HG03565 (cell line): Measurements from ENCODE around the gene PITPNB.

Experiments
- ATAC-seq: cut with Tn5 transposase; IDR thresholded peaks from one replicate; pipeline ENCODE4 v1.9.1; 2021; ENCODE audit warnings: mild to moderate bottlenecking, moderate library complexity; ENCODE audit not compliant: unreplicated experiment

PITPNB gene

DNA sequence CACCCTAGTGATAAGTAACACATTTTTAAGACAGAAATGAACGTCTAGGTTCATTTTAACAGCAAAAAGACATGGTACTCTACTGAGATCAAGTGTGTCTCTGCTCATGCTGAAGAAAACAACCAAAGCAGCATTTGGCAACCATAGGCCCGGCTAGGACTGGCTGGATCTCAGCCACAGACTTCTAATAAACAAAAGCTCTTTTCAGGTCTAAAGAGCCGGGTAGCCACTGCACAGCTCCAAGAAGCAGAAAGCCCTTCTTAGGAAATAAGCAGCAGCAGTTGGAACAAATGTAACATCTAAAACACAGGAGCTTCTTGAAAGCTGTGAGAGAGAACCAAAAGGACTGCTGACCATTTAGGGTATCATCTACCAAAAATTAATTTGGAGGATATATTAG lies 37.6 kb downstream of the PITPNB start:
- no peak for ATAC-seq

DNA sequence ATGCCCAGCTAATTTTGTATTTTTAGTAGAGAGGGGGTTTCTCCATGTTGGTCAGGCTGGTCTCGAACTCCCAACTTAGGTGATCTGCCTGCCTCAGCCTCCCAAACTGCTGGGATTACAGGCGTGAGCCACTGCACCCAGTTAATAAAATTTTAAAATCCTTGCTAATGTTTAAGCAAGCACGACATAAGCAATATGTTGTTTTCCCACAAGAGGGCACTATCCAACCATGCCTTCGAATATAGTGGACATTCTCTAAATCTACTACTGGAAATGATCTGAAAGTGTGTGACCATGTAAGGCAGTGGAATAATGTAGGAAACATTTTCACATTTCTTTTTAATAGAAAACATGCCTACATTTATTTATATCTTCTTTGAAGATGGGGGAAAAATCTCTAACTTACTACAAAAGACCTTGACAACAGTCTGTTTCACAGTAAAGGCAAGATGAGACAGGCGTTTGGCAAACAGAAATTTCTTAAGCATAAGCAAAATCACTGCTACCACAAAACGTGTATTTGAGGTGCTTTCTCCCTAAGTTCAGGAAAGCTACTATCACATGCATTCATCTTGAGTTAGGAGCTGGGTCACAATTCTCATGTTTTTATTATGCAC lies 38.2 kb downstream of the PITPNB start:
- no peak for ATAC-seq

DNA sequence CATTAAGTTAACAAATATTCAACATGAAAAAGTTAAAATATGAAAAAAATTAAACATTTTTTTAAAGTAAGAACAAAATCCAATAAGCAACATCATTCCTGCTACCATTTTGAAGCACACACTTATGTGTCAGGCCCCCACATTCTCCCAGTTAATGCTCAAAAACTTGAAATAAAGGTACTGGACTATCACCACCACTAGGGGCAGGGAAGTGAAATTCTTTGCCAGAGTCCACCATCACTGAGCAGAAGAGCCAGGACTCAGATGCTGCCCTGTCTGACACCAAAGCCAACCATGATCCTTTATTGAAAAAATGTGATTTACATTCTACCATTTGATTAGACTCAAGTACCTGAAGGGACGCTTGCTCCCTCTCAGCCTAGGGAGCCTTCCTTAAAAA lies 39.1 kb downstream of the PITPNB start:
- ATAC-seq, result no peak

DNA sequence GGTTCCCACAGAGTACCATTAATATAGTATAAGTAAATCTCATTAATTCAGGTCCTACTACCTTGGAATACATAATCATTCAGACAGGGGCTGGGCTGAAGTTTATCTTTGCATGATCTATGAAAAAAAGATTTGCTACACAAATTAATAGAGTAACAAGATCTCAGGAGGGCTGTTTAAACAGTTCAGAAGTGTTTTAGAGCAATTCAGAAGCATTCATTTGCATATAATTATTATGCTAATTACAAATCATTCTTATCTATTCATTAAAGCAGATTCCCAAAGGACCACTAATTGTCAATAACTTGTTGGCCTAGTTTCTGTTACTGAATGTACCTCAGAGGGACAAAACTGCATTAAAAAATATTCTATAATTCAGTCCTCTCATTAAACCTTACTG lies 40.5 kb downstream of the PITPNB start:
- no peak for ATAC-seq

DNA sequence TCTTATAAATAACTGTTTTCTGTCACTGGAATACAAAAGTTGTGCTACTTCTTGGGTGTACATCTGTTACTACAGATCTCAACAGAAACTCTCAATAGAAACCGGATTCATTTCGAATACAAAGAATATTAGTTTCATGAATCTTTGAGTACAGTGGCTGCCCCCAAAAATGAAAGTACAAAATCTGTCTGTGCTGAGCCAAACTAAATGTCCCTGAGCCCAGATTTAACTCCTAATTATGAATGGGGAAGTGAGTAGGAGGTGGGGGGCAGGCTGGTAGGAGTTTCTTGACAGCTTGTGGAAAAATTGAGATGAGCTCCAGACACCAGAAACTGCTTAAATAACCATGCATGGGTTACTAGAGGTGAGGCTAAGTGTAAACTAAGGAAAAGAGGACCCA lies 41.6 kb downstream of the PITPNB start:
- no peak for ATAC-seq

DNA sequence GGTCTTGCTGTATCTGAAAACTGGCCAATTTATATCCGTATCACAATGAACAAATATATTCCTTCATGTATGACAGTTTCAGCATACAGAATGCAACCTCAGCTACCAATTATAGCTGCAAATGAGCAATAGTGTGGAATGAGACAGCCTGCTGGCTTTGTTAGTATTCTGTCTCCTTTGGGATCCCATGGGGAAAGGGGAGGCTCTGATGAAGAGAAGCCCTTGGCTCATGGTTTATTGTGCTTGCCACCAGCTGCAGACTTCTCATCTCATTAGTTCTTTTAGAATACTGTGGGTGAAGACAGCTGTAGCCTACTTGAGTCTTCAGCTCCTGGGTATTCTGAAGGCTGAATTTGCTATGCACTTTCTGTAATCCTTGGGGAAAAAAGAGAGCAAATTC lies 42.4 kb downstream of the PITPNB start:
- ATAC-seq, result no peak

DNA sequence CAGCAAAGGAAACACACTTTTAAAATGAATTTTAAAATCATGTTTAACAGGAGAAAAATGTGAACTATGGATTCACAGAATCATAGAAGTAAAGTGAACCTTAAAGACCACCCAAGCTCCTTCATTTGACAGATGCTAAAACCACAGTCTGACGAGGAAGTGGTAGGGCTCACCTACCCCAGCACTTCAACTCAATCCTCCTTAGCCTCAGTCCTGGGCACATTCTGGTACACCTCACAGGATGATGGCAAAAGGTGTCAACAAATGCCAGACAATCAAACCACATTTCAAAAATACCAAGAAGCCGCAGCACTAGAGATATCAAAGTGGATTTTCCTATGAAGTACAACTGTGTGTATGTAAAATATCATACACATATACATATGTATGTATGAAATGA lies 43.1 kb downstream of the PITPNB start:
- ATAC-seq, result no peak

DNA sequence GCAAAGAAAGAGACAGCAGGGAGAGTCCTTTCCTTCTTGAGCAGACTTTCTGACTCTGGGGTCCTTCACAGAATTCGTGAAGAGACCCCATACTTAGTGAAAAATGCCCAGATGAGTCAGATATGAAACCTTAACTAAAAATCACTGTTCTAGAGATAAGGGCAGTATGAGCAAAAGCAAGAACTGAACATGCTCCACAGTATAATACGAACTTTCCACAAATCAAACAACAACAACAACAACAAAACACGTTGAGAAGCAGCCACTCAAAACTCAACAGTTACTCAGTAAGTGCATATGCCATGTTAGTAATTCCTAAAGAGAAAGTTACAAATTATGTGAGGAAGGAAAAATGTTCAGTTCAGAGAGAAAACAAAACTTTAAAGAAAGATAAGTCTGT lies 44.3 kb downstream of the PITPNB start:
- no peak for ATAC-seq

DNA sequence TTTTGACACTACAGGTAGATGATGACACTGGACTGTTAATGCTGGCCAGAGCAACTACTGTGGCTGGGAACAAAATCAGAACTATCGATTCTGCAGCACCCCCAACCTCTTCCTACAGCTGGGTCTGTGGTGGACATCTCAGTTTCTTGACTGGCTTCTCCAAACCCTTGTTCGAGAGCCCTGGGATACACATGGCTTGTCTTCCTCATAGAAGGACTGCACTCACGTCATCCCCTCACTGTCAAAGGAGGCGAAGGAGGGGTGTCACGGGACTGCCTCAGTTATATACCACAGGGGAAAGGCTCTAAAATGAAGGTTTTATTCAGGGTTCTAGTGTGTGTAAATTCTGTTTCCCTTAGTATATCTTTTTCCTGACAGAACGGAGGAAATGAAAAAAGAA lies 44.9 kb downstream of the PITPNB start:
- ATAC-seq, result no peak

DNA sequence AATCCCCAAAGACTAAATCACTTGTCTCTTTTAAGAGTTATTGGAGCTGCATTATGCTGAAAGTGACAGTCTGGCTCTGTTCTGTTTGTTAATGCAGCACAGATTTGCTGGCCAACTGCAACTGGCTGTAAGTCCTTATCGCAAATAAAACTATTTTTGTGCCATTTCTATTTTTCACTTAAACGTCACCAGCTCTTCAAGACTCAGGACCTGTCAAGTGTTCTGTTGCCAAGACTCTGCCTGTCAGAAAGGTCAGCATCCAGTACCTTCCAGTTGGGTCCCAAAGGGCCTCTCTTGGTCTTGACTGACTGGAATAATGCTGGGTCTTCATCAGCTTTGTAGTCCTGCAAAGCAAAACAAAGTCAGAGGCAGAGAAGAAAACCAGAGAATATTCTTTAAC lies 45.6 kb downstream of the PITPNB start:
- ATAC-seq, result no peak

DNA sequence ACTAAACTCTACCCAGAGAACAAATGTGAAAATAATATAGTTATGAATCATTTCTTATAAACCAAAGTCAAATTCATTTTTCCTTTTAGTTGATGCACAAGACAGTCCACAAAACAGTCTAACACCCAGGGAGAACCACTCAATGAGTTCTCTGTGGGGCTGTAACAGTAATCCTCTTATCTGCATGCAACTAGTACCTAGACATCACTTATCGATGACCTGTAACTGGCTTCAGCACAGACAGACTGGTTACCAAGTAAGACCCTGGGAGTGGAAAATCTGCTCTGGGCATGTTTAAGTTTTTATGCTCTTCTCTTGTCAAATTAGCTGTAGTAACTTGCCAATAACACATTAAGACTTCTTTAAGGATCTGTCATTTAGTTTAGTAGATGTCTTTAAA lies 46.6 kb downstream of the PITPNB start:
- no peak for ATAC-seq

DNA sequence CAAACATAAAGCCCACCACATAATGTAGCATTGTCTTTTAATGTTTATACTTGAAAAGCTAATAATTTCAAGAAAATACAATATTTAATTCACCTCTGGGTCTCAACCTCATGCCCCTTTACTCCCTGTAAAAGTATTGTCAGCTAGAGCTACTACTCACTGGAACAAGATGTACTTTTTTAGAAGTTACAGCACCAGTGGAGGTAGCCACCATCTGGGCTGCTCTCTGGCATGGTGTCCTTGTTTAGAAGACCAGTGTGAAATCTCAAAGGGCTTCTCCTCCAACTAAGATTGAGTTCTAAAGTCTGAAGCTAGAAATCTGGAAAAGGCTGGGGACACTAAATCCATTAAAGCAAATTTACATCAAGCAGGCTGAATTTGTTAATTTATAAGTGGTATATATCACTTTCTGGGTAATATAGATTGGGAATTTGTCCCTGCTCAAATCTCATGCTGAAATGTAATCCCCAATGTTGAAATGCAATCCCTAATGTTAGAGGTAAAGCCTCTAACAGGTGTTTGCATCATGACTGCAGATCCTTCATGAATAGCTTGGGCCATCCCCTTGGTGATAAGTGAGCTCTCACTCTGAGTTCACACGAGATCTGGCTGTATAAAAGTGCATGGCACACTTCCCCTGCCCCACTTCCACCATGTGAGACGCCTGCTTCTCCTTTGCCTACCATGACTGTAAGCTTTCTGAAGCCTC lies 47.6 kb downstream of the PITPNB start:
- no peak for ATAC-seq

DNA sequence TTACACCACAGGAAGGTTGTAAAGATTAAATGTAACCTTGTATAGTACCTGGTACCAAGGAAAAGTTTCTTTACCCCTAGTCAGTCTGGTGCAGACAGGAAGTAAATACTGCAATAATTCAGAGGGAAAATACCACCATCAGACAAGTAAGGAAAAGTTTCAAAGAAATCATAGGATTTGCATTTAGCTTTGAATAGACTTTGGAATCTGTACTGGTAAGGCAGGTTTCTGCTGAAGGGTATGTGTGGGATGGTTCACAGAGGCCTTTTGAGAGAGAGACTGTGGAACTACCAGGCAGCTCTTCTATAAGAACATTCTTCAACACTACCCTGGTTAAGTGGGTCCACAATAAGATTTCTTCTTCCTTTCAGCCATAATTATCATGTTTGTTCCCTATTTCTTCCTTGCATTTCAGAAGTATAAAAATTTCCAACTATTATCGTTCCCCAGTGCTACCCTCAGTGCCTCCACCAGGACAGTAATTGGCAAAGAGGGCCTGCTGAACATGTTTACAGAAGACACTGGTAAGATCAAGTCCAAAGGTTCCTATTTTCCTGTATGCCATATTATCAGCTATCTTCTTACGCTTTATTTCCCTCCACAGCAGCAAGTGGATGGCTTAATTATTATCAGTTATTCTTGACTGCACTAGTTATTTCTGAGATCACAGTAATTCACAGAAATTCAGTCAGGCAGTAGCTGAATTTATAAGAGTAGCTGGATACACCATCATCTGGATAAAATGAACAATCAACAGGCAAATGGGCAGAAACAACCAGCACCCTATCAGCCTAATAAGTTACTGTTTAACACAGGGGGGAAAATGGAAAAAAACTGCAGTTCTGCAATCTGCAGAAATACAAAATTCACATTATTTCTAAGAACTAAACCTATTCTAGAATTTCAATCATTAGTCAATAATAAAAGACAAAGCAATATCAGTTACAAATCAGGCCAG lies 48.5 kb downstream of the PITPNB start:
- ATAC-seq, result no peak

DNA sequence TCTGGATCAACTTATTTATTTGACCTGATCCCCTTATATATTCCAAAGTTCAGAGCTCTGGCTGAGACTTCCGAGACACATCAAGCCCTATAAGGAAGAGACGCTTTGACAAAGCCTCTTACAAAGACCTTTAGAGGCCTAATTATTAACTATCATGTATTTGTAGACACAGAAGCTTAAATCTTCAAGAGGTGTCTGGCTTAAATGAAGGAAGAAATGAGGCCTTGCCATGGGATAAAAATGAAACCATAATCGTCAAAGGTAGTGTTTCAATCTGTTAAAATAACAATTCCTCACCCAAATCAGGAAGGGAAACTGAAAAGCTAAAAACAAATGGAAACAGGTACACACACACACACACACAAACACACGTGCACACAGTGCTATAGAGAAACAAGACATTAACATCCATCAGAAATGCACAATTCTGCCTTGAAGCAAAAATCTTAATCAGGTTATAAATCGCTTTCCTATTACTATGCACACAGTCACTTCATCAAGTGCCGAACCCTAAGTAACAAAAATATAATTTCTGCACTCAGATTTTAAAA lies 50.2 kb downstream of the PITPNB start:
- ATAC-seq, result no peak

DNA sequence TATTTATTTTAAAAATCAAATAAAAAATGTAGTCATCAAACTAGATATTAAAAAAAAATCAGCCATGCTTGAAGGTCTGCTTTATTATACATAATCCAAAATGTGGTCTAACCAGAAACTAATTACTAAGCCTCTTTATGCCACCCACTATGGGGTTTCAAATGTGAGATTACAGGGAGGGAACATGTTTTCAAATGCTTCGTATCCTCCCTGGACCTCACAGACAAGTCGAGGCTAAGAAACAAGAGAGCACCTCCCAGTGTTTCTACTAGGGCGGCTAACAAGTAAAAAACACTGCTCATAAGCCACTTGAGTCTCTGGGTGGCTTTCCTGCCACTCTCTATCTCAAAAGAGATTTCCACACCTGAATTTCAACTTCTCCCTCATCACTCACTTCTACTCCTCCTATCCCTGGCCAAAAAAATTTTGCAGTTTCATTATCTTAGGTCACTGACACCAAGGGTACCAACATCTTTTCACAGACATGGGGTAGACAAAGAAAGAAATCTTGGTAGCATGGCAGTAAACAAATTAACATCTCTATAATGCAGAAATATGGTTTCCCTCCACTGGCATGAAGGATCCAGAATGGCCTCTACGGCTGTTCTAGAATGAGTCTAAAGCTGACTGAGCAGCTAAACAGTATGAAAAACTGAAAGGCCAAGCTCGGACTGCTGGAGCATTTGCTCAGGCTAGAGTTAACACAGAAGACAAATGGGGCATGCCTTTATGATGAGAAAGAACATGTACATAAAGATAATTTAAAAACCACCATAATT lies 50.9 kb downstream of the PITPNB start:
- ATAC-seq, result no peak

DNA sequence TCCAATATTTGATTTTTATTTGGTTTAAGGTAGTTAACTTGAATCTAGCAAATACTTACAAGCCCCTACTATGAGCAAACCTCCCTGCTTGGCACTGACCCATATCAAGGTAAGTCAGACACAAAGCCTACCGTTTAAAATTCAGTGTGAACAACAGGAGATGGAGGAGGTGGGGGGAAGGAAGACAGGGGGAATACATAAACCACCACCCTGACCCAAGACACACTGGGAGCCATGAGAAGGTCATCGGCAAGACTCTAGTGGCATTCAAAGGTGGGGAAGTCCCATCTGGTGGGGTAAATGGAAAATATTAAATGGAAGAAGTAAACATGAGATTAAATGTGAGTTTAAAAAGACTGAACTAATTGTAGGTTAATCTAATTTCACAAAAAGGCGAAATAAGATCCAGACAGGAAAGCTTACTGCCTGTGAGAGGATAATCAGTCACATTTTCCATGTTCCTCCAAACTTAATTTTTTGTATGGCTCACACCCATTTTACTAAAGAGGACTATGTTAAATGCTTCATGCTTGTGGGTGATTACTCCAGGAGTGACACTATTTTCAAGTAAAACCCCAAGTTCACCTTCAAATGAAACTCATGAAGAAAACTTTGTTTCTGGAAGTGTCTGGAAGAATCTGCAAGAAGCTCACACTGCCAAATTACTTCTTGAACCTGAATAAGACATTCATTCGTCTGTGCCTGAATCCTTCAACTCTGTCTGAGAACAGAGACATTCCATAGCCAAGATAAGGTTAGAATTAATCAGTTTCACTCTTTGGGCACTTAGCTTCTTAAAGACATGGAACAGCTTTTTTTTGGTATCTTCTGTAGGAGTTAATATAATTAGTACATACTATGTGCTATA lies 51.7 kb downstream of the PITPNB start:
- ATAC-seq, result no peak

DNA sequence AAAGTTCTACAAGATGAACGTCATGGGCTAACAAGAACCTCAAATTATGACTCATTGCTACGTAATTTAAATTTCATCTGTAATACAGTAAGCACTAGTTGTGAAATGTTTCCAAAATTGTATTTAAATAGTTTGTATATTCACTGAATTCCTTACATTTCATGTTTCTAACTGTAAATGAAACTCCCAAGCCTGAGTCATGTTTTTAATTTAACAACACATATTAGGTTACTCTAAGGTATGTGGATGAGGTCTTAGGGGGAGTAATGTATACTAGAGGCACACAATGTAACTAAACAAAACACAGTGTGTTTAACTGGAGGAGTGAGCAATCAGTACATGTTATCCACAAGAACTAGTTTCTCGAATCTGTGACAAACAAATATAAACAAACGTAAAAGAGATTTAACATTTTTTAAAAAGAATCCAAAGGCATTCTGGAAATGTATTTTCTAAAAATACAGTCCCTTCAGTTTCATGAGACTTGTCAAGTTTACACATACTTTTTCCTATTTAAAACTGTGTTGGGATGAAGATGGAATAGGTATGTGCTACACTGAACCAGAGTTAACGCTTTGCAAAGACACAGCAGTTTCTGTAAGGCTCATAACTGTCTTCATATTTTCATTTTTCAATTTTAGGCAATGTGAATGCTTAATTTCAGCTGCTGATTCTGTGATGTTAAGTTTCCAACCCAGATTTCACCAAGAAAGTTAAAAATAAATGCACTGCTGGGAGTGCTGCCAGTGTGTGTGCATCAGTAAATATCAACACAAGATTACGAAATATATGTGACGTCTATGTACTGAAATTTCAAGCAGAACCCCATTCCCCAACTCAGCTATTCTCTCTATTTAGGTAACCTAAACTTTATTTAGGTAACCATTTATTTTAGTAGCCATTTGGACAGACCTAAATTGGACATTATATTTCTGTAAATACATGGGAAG lies 52.6 kb downstream of the PITPNB start:
- ATAC-seq, result no peak

DNA sequence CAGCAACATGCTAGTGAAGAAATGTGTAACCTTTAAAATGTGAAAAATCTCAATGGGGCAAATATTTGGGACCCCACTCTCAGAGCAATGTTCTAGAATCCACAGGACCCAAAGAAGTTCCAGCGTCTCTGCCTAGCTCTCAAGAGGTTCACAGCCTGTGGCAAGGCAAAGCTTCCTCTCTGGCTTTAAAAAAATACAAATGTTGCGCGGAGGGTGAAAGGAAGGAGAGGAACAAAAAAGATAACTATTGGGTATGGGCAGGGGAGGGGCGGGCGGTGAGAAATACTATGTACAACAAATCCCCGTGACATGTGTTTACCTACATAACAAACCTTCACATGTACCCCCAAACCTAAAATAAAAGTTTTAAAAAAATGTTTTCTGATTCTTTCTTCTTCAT lies 53.6 kb downstream of the PITPNB start:
- no peak for ATAC-seq

DNA sequence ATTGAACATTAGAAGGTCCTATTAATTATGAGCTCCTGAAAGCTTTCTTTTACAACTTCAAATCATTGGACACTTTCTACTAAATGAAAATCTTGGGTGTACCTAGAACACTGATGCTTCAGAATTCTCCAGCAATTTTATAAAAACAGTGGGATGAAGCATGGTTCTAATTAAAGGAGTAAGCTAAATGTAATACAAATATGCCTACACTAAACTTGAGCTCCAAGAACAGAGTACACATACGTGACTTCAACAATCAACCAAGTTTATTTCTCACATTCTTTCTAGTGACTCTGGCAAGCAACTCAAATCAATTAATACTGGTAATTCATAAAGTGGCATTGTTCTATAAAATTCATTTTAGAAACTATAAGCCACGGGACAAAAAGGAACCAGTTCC lies 55.5 kb downstream of the PITPNB start:
- ATAC-seq, result no peak
